KBM-7 (cell line): ENCODE data around the gene PPOX.

Experiments
- DNase-seq: peaks from one replicate; pipeline ENCODE4 v3.0.0-alpha.2; 2015
- in situ Hi-C: fragments of 300-500 bp; cut with MboI; formaldehyde crosslinking; loops from 2 replicates; pipeline ENCODE4 v1.14.3; 2020; ENCODE audit warnings: low sequenced_read_pairs, low pct_unique_long_range_greater_than_20kb, mixed read lengths

The PPOX gene

DNA sequence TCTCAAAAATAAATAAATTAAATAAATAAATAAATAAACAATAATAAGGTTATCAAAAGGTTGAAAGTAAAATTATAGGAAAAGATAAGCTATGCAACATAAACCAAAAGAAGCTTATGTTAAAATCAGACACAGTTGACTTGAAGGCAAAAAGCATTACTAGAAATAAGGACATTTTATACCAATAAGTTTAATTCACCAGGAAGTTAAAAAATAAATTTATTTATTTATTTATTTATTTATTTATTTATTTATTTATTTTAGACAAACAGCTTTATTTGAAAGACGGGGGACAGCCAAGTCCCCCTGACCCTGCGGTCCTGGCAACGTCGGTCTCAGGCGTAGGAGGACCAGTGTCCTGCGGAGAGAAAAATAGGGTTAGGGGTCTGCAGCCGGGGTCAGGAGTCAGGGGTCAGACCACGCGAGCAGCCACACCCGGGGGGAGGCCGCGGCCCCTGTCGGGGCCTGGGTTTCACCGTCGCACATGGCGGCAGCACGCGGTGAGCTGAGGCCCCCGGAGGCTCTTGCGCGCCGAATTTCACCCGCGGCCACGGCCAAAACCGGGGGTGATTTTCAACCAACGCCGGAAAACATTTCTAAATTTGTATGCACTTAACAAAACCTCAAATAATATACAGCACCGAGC, 25.3 kb upstream of the PPOX start:
- no peak for DNase-seq
- in situ Hi-C loops: no loop called here

DNA sequence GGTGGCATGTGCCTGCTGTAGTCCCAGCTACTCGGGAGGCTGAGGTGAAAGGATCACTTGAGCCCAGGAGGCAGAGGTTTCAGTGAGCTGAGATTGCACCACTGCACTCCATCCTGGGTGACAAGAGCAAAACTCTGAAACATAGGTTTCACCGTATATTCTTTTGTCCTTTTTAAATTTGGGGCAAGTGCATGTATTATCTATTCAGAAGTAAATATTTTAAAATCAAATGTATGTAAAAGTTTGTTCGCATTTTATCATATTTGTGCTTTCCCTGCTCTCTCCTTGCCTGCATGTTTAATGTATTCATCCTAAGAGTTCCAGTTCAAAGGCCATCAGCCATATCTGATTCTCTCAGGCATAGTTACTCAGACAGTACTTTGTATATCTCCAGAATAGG, 20.4 kb upstream of the PPOX start:
- in situ Hi-C loops: no loop called here
- DNase-seq: no peak

DNA sequence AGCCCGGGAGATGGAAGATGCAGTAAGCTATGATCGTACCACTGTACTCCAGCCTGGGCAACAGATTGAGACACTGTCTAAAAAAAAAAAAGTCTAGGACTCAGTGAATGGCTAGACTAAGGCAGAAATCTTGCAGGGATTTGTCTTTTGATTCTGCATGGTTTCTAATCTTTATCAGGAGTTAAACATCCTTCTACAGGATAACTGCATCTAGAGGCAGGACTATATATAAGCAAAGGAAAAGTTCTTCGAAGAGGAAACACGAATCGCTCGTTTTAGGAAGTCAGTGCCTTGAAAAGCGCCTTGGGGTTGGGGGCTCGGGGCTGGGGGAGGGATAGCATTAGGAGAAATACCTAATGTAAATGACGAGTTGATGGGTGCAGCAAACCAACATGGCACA, 13.1 kb upstream of the PPOX start:
- in situ Hi-C loops: no loop called here
- DNase-seq: no peak

DNA sequence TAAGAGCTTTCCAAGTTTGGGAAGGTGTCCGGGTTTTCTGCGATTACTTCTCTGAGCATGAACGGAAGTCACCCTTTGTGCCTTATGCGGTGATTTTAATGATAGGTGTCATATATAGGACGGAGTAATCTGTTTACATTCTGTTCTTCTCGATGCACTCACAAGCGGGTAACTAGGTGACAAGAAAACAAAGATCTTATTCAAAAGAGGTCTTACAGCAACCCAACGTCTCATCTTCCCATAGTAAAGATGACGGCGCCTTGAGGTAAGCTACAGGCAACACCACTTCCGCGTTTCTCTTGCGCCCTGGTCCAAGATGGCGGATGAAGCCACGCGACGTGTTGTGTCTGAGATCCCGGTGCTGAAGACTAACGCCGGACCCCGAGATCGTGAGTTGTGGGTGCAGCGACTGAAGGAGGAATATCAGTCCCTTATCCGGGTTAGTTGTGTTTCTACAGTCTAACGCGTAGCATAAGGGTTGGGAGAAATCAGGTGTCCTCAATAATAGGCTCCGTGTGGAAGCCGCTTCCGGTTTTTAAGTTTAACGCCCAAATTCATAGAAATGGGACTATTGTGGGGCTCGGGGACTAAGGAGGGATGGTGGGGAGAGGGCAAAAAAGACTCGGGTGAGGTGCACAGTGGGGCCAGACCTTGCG, 12.4 kb upstream of the PPOX start, which contains the start of gene UFC1:
Gene UFC1 (plus strand): TSS at position 297 of the 656 bp plus-strand sequence. CDS start 20 bp downstream, at position 317.
- DNase-seq: peak; percentile 92
- in situ Hi-C loops: no loop called here

DNA sequence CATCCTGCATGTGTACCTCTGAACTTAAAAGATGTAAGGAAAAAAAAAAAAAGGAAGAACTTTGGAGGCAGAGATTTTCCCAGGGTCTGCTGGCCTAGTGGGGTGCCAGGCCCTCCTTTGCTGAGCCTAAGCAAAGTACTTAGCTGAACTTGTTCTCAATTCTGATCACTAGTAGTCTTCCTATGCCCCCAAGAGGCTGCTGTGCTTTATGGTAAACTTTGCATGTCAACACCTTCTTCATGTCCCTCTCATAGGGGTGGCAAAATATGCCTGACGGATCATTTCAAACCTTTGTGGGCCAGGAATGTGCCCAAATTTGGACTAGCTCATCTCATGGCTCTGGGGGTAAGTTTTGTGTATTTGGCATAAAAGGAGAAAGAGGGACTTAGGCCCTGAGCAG, 8.4 kb upstream of the PPOX start:
- in situ Hi-C loops: no loop called here
- no peak for DNase-seq

DNA sequence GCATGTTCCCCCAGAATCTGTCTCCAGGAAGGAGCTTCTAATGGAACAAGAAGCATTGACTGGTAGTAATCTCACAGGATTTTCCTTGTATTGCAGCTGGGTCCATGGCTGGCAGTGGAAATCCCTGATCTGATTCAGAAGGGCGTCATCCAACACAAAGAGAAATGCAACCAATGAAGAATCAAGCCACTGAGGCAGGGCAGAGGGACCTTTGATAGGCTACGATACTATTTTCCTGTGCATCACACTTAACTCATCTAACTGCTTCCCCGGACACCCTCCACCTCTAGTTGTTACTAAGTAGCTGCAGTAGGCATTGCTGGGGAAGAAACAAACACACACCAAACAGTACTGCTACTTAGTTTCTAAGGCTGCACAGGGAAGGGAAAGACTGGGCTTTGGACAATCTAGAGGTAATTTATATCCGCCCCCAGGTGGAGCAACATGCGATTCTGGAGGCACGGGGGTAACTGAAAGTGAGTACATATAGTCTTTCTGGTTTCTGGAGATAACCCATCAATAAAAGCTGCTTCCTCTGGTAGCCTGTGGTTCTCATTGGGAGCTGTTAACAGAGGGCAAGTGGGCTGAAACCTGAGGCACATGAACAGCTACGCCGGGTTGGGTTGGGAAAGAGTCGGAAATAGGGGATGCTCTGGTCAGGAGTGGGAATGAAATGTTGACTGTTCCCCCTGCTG, 7.8 kb upstream of the PPOX start:
- DNase-seq: no peak
- in situ Hi-C loops: no loop called here

DNA sequence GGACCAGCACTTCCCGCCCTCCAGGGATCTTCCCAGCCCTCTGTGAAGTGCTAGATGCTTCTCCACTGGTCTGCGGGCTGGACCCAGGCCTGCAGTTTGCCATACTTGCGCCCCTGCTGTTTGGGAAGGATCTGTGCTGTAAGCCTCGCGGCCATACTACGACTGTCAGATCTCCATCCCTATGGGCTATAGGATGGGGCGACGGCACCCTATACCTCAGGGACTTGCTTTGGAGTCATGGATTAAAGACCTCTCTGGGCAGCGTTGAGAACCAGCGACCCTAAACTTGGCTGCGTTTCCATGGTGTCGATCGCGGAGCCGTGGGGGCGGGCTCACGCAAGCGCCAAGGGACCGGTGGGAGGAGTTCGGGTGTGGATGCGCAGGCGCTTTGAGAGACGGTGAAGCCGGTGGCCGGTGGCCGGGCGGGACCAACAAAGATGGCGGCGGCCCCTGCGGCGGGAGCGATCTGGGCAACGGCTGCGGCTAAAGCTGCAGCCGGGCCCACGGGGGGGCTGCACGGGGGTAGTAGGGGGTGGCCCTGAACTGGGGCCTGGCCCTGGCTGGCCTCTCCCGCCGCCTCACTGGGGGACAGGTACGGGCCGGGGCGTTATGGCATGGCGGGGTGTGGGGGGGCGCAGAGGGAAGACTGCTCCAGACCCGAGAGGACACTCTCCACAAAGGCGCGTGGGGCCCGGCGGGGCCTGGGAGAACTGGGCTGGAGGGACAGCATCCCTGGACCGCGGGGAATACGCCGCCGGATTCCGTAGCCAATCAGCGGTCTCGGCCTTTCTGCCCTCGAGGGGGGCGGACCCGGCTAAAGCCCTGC, 6.9 kb upstream of the PPOX start, which contains the start of gene USP21:
Gene USP21 (plus strand): TSS at position 414 of the 826 bp plus-strand sequence. CDS start 1,141 bp downstream, outside the sequence.
- peak; percentile 86 for DNase-seq
- in situ Hi-C loops: no loop called here

DNA sequence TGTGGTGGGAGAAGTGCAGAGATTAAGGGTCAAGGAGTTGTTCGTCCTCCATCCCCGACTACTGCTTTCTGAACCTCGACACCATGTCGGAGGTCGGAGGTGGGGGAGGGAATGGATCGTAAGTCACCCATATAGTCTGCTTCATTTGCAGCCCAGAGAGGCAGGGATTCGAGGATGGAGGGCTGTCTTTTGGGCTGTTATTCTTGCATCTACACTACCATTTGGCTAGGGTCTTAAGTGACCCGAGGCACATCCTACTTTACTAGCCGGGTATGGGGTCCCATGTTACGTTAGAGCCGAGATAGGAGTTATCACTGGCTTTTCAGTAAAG, 6.3 kb upstream of the PPOX start:
- no peak for DNase-seq
- in situ Hi-C loops: no loop called here

DNA sequence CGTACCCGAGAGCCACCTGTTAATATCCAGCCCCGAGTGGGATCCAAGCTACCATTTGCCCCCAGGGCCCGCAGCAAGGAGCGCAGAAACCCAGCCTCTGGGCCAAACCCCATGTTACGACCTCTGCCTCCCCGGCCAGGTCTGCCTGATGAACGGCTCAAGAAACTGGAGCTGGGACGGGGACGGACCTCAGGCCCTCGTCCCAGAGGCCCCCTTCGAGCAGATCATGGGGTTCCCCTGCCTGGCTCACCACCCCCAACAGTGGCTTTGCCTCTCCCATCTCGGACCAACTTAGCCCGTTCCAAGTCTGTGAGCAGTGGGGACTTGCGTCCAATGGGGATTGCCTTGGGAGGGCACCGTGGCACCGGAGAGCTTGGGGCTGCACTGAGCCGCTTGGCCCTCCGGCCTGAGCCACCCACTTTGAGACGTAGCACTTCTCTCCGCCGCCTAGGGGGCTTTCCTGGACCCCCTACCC, 5.5 kb upstream of the PPOX start:
- DNase-seq: no peak
- in situ Hi-C loops: no loop called here

DNA sequence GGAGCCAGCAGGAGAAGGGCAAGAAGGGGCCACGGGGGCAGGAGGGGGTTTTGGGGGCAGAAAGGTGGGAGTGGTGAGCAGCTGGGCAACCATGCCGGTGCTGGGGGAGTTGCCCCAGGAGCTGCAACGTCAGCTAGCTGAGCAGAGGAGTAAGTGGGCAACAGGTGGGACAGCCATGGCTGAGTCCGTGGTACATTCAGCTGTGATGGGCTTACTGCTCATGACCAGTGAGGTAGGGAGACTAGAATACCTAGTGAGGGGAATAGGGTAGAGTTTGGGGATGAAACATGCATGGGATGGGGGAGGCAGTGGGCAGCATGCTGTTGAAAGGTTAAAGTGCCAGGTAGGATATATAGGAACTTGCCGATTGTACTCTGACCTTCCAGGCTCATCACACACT, 4.6 kb upstream of the PPOX start:
- in situ Hi-C loops: no loop called here
- DNase-seq: no peak

DNA sequence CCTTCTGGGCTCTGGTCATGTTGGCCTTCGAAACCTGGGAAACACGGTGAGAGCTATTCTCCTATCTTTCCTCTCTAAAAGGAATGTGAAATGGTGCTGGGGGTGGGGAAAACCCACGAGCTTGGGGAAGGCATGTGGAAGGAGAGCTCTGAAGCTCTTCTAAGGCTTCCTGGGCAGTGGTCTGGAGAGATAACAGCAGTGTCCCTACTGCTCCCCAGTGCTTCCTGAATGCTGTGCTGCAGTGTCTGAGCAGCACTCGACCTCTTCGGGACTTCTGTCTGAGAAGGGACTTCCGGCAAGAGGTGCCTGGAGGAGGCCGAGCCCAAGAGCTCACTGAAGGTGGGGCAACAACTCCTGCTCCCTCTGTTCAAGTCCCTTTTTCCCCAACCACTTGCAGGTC, 4.2 kb upstream of the PPOX start:
- no peak for DNase-seq
- in situ Hi-C loops: no loop called here

DNA sequence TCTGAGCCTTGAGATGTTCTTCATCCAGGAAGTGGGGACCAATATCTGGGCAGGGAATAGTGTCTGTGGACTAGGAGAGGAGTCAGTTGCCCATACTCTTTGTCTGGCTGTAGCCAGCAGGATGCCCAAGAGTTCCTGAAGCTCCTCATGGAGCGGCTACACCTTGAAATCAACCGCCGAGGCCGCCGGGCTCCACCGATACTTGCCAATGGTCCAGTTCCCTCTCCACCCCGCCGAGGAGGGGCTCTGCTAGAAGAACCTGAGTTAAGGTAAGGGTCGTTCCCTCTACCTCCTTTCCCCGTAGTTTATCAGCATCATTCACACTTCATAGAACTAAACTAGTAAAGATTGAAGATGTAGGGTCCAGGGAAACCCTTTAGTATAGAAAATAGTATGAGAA, 3.4 kb upstream of the PPOX start:
- in situ Hi-C loops: no loop called here
- DNase-seq: no peak

DNA sequence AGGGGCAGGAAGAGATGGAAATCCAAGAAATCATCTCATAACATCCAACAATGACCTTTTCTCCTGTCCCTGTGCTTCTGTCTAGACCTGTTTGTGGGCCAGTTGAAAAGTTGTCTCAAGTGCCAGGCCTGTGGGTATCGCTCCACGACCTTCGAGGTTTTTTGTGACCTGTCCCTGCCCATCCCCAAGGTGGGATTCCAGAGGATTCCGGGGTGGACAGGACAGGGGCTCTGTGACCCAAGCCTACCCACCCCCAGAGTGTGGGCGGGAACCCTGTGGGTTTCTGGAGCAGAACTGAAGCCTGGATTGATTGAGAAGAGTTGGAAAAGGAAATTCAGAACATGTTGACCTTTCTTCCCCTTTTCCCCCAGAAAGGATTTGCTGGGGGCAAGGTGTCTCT, 2.4 kb upstream of the PPOX start:
- in situ Hi-C loops: no loop called here
- DNase-seq: no peak

DNA sequence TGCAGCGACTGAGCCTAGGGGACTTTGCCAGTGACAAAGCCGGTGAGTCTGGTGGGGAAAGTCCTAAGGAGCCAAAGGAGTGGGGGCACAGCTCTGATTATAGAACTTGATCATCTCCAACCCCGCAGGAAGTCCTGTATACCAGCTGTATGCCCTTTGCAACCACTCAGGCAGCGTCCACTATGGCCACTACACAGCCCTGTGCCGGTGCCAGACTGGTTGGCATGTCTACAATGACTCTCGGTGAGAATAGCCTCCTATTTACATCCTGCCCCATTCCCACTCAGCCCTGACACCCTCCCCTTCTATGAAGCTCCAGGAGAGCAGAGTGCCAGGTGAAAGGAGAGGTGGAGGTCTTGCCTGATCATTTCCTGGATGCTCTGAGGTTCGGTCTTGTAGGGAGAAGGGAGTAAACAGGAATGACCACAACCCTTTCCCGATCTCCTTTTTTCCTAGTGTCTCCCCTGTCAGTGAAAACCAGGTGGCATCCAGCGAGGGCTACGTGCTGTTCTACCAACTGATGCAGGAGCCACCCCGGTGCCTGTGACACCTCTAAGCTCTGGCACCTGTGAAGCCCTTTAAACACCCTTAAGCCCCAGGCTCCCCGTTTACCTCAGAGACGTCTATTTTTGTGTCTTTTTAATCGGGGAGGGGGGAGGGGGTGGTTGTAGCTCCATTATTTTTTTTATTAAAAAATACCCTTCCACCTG, 1.2 kb upstream of the PPOX start:
- in situ Hi-C loops: no loop called here
- DNase-seq: no peak

DNA sequence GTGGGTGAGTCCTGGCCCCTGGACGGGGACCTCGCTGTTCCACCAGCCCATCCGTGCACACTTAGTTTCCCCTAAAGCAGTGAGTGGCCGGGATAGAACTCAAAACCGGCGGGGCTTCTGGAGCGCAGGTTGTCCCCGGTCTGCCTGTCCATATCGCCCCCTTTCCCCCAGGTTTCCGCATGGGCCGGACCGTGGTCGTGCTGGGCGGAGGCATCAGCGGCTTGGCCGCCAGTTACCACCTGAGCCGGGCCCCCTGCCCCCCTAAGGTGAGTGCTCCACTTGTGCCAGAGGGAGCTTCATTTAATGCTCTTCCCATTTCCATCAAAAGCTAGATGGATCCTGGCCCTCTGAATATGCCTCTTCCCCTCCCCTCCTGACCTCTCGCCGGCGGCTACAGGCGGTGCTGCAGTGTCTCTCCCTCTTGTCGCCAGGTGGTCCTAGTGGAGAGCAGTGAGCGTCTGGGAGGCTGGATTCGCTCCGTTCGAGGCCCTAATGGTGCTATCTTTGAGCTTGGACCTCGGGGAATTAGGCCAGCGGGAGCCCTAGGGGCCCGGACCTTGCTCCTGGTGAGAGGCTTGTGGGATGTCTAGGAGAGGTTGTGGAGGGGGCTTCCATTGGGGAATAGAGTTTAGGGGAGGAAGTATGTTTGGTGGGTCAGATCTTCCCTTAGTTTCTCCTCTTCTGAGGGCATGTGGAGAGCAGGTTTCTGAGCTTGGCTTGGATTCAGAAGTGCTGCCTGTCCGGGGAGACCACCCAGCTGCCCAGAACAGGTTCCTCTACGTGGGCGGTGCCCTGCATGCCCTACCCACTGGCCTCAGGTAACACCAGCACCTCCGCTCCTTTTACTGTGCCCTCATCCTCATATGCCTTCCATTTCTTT, 683 bp downstream of the PPOX start:
- in situ Hi-C loops: no loop called here
- peak; percentile 39 for DNase-seq

DNA sequence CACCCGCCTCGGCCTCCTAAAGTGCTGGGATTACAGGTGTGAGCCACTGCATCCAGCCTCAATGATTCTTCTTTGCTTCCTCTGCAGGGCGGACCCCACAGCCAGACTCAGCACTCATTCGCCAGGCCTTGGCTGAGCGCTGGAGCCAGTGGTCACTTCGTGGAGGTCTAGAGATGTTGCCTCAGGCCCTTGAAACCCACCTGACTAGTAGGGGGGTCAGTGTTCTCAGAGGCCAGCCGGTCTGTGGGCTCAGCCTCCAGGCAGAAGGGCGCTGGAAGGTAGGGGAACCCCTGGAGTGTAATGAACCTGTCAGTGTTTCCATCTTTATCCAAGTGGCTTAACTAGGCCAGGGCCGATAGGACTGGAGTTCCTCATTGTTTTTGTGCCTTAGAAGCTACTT, 2.7 kb downstream of the PPOX start:
- no peak for DNase-seq
- in situ Hi-C loops: no loop called here

DNA sequence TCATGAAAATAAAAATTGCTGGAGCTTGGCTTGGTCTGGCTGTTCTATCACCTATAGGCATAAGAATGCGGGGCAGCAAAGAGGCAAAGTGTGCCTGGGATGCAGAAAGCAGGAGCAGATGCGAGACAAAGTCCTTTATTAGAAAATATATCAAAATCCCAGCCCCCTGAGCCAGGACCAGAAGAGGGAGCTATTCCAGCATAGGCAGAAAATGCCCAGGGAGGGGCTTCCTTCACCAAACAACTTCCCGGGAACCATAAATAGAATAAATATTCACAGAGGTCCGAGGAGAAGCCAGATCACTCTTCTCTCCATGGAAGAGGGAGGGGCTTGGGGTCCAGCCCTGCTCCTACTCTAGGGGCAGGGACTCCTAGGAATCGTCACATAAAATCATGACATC, 5.0 kb downstream of the PPOX start:
- in situ Hi-C loops: no loop called here
- DNase-seq: no peak

DNA sequence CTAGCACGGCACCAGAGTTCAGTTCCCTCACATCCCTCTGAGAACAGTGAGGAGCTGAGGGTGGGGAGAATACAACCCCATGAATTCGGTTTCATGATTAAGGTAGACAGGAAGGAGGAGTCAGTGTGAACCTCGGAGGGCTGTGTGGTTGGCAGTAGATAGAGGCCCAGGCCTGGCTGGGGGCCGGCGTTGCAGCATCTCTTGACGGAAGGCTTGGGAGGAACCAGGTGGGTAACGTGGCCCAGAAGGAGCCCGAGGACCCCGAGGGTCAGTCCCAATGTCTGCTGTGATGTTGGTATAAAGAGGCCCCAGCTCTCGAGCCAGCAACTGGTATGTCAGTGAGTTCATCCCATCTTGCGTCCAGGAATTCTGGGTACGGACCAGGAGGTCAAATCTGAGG, 5.5 kb downstream of the PPOX start:
- no peak for DNase-seq
- in situ Hi-C loops: no loop called here
